ENCODE measurements around the gene FBXO46. TPM values are rescaled to one million over a fixed set of nuclear protein-coding genes. Genes with fewer than 3 reads are reported as not detected.
A peak's percentile ranks its signal among the peaks of the same experiment; 100 is the strongest.

Gene FBXO46
- total RNA-seq, 2 donors from 2014 or later, result 9.9 to 15.0 TPM

DNA sequence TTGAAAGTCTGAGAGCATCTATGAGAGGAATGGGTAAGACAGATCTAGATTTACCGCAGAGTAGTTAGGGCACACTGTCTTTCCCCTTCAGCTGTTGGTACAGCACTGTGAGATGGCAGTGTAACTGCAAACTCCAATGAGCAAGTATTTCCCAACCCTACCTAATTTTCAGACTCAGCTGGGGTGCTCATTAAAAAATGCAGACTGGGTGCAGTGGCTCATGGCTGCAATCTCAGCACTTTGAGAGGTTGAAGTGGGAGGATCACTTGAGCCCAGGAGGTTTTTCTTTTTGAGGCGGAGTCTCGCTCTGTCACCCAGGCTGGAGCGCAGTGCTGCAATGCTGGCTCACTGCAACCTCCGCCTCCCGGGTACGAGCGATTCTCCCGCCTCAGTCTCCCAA, 25.6 kb downstream of the FBXO46 start:
- Histone ChIP-seq H3K36me3 (peaks cover 3% of the 10 kb centered on the region), H3K4me1 (ENCODE audit: control insufficient read depth in 1 of 2, low read depth in 2 of 2) (peaks cover 0 to 3% of the 10 kb centered on the region in 2 donors), H3K27me3 (replicated peaks; ENCODE audit: insufficient read depth) (no peaks in the 10 kb centered on the region), H3K4me3 (no peak overlapping the region), H3K27ac (no peak overlapping the region), H3K9me3 (no peaks in the 10 kb centered on the region)
- TF ChIP-seq CTCF (IDR thresholded peaks at IDR 0.05), result no peak
- DNase-seq (ENCODE audit: low spot score) (no peak), ATAC-seq (ENCODE audit: insufficient number of reproducible peaks, low FRiP score, low read depth) (no peak)

DNA sequence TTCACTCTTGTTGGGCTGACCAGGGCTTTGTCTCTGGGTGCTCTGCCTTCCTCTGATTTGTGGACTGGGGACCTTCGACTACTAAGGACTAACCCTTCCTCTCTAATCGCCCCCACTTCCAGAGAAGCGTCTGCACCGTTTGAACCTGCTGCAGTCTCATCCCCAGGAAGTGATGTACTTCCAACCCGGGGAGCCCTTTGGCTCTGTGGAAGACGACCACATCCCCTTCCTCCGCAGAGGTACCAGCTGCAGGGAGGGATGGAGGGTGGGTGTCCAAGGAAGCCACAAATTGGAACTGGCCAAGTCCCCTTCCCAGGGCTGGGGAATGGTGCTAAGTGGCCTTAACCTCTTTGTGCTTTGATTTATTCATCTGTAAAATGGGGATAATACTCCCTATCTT, 29.0 kb downstream of the FBXO46 start:
- no peak for TF ChIP-seq CTCF (IDR thresholded peaks at IDR 0.05)
- no peak for ATAC-seq (ENCODE audit: insufficient number of reproducible peaks, low FRiP score, low read depth)
- Histone ChIP-seq H3K4me1 (ENCODE audit: control insufficient read depth in 1 of 2, low read depth in 2 of 2) (no peaks in the 10 kb centered on the region), H3K27ac (no peak overlapping the region), H3K4me3 (no peak overlapping the region), H3K9me3 (no peaks in the 10 kb centered on the region), H3K36me3 (peaks cover 3% of the 10 kb centered on the region), H3K27me3 (replicated peaks; ENCODE audit: insufficient read depth) (no peaks in the 10 kb centered on the region)
- no peak for DNase-seq (ENCODE audit: low spot score)

DNA sequence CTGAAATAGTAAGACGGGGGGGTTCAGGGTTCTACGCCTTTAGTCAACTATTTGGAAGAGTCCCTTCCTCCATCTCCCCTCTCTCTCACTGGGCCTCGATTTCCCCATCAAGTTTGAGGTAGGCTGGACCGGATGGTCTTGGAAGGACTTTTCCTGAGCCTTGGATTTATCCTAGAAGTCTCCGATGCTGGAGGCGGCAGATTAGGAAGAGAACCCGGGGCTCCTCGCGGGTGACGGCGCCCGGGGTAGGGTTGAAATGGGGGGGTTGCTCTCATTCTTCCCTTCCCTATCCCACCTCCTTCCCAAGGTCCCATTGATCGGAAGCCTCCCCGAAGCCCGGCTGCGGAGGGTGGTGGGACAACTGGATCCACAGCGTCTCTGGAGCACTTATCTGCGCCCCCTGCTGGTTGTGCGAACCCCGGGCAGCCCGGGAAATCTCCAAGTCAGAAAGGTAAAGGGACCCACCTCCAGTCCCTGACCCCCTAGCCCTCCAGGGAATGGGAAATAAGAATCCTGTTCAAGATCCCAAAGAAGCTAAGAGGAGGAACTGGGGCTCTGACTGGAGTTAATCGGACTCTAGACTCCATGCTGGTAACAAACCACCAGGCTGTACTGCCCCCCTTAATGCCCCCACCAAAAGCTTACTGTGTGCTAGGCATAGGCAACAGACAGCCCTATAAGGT, 37.4 kb downstream of the FBXO46 start:
- Histone ChIP-seq H3K36me3 (peaks cover 14% of the 10 kb centered on the region), H3K9me3 (no peaks in the 10 kb centered on the region), H3K27me3 (replicated peaks; ENCODE audit: insufficient read depth) (no peaks in the 10 kb centered on the region), H3K4me1 (ENCODE audit: control insufficient read depth in 1 of 2, low read depth in 2 of 2) (peaks cover 6 to 18% of the 10 kb centered on the region in 2 donors), H3K4me3 (peak overlapping the region; percentile 89), H3K27ac (peak overlapping the region; percentile 81 to 89)
- ATAC-seq (ENCODE audit: insufficient number of reproducible peaks, low FRiP score, low read depth) (no peak), DNase-seq (ENCODE audit: low spot score) (peak; percentile 53)
- TF ChIP-seq CTCF (IDR thresholded peaks at IDR 0.05), result peak; percentile 85

DNA sequence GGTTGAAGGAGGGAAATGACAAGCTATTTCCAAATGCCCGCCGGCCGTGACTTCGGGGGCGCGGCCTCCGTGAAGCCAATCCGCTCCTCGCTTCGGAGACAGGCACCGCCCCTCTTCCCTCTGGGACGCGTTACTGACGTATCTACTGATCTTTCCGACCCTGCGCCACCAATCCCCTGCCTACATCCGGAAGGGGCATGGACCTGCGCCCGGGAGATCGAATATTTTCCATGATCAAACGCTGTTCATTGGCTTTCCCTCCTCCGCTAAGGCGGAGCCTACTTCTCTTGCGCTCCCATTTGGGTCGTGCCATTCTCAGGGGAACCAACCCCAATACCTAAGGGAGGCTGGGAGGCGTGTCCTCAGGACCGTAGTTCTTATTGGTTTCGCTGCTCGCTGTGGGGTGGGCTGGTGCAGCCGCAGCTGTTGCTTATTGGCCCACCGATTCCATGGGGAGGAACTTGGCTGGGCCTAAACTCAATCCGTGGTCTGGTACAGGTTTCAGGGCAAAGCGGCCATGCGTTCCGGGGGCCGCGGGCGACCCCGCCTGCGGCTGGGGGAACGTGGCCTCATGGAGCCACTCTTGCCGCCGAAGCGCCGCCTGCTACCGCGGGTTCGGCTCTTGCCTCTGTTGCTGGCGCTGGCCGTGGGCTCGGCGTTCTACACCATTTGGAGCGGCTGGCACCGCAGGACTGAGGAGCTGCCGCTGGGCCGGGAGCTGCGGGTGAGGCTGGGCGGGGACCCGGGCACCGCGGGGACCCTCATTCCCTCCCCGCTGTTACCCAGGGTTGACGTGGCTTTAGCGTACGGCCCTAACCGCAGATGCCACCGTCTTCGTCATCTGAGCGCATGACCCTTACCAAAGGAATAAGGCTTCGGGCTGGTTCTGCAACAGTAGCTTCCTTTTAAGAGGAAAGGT, 38.2 kb downstream of the FBXO46 start, which contains the start of gene QPCTL:
QPCTL (plus strand) TSS at position 480 of the 919 bp plus-strand sequence; CDS start at position 518, 38 bp downstream.
- Histone ChIP-seq H3K9me3 (no peaks in the 10 kb centered on the region), H3K27ac (peak within 1 kb of the TSS; percentile 81 to 89), H3K36me3 (peaks cover 22% of the 10 kb centered on the region), H3K4me1 (ENCODE audit: control insufficient read depth in 1 of 2, low read depth in 2 of 2) (peaks cover 6 to 18% of the 10 kb centered on the region in 2 donors), H3K27me3 (replicated peaks; ENCODE audit: insufficient read depth) (no peaks in the 10 kb centered on the region), H3K4me3 (peak within 1 kb of the TSS; percentile 89)
- TF ChIP-seq CTCF (IDR thresholded peaks at IDR 0.05), result no peak
- peak; percentile 96 for ATAC-seq (ENCODE audit: insufficient number of reproducible peaks, low FRiP score, low read depth)
- DNase-seq (ENCODE audit: low spot score), result peak; percentile 96
